ENCODE measurements around the gene POLR2F. TPM values are rescaled to one million over a fixed set of nuclear protein-coding genes. Genes with fewer than 3 reads are reported as not detected.

The POLR2F gene
- total RNA-seq, 1 donor from 2014 or later = 99.6 TPM

GRCh38 chr22:38009000-38009806, 55.7 kb downstream of the POLR2F start:
- Mint-ChIP-seq H3K27ac (no peak overlapping the region), H3K4me3 (no peak overlapping the region), H3K36me3 (no peaks in the 10 kb centered on the region), H3K9me3 (no peaks in the 10 kb centered on the region), H3K27me3 (peaks cover 3% of the 10 kb centered on the region), H3K4me1 (ENCODE audit: unreplicated experiment) (peaks cover 11% of the 10 kb centered on the region)
- no peak for TF ChIP-seq CTCF (conservative IDR thresholded peaks at IDR 0.05)
- DNase-seq (ENCODE audit: extremely low spot score, unreplicated experiment) = no peak

GRCh38 chr22:38012604-38013072, 59.1 kb downstream of the POLR2F start:
- no peak for TF ChIP-seq CTCF (conservative IDR thresholded peaks at IDR 0.05)
- Mint-ChIP-seq H3K27ac (no peak overlapping the region), H3K4me1 (ENCODE audit: unreplicated experiment) (peaks cover 11% of the 10 kb centered on the region), H3K9me3 (no peaks in the 10 kb centered on the region), H3K36me3 (no peaks in the 10 kb centered on the region), H3K27me3 (peaks cover 3% of the 10 kb centered on the region), H3K4me3 (no peak overlapping the region)
- DNase-seq (ENCODE audit: extremely low spot score, unreplicated experiment) = no peak

- no peak overlapping the region for H3K27ac Mint-ChIP-seq
Measured at GRCh38 chr22:38014083-38014482, 60.6 kb downstream of the POLR2F start.

GRCh38 chr22:38016182-38017151, 63.0 kb downstream of the POLR2F start:
- TF ChIP-seq CTCF (conservative IDR thresholded peaks at IDR 0.05) = no peak
- H3K27me3 Mint-ChIP-seq = no peaks in the 10 kb centered on the region
- no peak overlapping the region for H3K4me3 Mint-ChIP-seq
- DNase-seq (ENCODE audit: extremely low spot score, unreplicated experiment) = no peak
- H3K27ac Mint-ChIP-seq = no peak overlapping the region
- H3K36me3 Mint-ChIP-seq = no peaks in the 10 kb centered on the region
- no peaks in the 10 kb centered on the region for H3K9me3 Mint-ChIP-seq
- H3K4me1 Mint-ChIP-seq (ENCODE audit: unreplicated experiment) = peaks cover 10% of the 10 kb centered on the region

More at GRCh38 chr22:38014083-38014482, 60.6 kb downstream of the POLR2F start:
- H3K27me3 Mint-ChIP-seq = peaks cover 3% of the 10 kb centered on the region
- no peaks in the 10 kb centered on the region for H3K36me3 Mint-ChIP-seq
- H3K4me1 Mint-ChIP-seq (ENCODE audit: unreplicated experiment) = peaks cover 12% of the 10 kb centered on the region
- H3K9me3 Mint-ChIP-seq = no peaks in the 10 kb centered on the region
- no peak for DNase-seq (ENCODE audit: extremely low spot score, unreplicated experiment)
- no peak for TF ChIP-seq CTCF (conservative IDR thresholded peaks at IDR 0.05)
- H3K4me3 Mint-ChIP-seq = no peak overlapping the region

- Mint-ChIP-seq H3K4me1 (ENCODE audit: unreplicated experiment) (peaks cover 10% of the 10 kb centered on the region), H3K9me3 (no peaks in the 10 kb centered on the region), H3K27me3 (no peaks in the 10 kb centered on the region), H3K4me3 (no peak overlapping the region), H3K27ac (no peak overlapping the region), H3K36me3 (no peaks in the 10 kb centered on the region)
- DNase-seq (ENCODE audit: extremely low spot score, unreplicated experiment) = no peak
- TF ChIP-seq CTCF (conservative IDR thresholded peaks at IDR 0.05) = no peak
Measured at GRCh38 chr22:38017272-38017920, 63.9 kb downstream of the POLR2F start.
